Body of pancreas (tissue), 4 donors: ENCODE data around the gene ZFAND3. TPM values are rescaled to one million over a fixed set of nuclear protein-coding genes. Genes with fewer than 3 reads are reported as not detected.

ENCODE experiments used
- ATAC-seq: fragments of 150-250 bp; one replicate; pipeline ENCODE4 v1.9.1; 2016
- DNase-seq, 4 donors: peaks; one replicate each; pipeline ENCODE4 v3.0.0-alpha.2; 2019
- H3K27ac ChIP-seq, 4 donors: fragments of 200-600 bp; sonication (generic); 1 replicate in 3 of 4; 2 replicates in 1 of 4; pipeline versions ENCODE4 v1.5.1 to v1.6.1; 2016 to 2019; ENCODE audit warnings: mild to moderate bottlenecking in 1 of 4, mixed read lengths in 1 of 4, moderate library complexity in 1 of 4
- H3K27me3 ChIP-seq, 2 donors: fragments of 200-600 bp; sonication (generic); one replicate each; pipeline ENCODE4 v1.6.0; 2016; ENCODE audit warnings: mild to moderate bottlenecking in 1 of 2
- H3K36me3 ChIP-seq, 2 donors: fragments of 200-600 bp; sonication (generic); replicated peaks in 1 of 2; 2 replicates each; pipeline ENCODE4 v1.5.1; 2016; ENCODE audit warnings: low read depth in 2 of 2; ENCODE audit not compliant: insufficient read depth in 1 of 2
- H3K4me1 ChIP-seq: fragments of 200-600 bp; sonication (generic); one replicate; pipeline ENCODE4 v1.6.0; 2016
- H3K4me3 ChIP-seq, 2 donors: fragments of 200-600 bp; sonication (generic); 1 replicate in 1 of 2; 2 replicates in 1 of 2; pipeline ENCODE4 v1.5.1; 2016 to 2019
- H3K9me3 ChIP-seq, 3 donors: fragments of 200-600 bp; sonication (generic); 1 replicate in 2 of 3; 2 replicates in 1 of 3; pipeline ENCODE4 v1.5.1; 2016
- POLR2A ChIP-seq, 3 donors: fragments of 450-650 bp; IDR thresholded peaks; one replicate each; pipeline ENCODE4 v1.6.1; 2016; ENCODE audit warnings: antibody characterized with exemption in 3 of 3, mild to moderate bottlenecking in 2 of 3
- WGBS, 2 donors: methylation state at CpG; one replicate each; pipeline ENCODE4 v1.1.5; 2017; 5-methylcytosine and 5-hydroxymethylcytosine counted together
- intact Hi-C: fragments of 100-400 bp; cut with DNase I; formaldehyde crosslinking; loops from one replicate; pipeline ENCODE4 v1.15.1; 2023
- total RNA-seq, 2 donors: library from RNA; depleted of rRNA; stranded (reverse); fragments of >200 nt; gene quantifications; one replicate each; pipeline ENCODE4 v1.1.0, GENCODE V29; 2016
- TF ChIP-seq, protein P1 (sequence below), 7 experiments: fragments of 450-650 bp in 4 of 7; fragments of 200-600 bp in 3 of 7; sonication (generic) in 3 of 7; IDR thresholded peaks; one replicate each; pipeline ENCODE4 v1.5.1; 2016 to 2019; ENCODE audit warnings: antibody characterized with exemption in 7 of 7

The ZFAND3 gene
- total RNA-seq, 2 donors from 2014 or later: 20.8 to 27.0 TPM

DNA sequence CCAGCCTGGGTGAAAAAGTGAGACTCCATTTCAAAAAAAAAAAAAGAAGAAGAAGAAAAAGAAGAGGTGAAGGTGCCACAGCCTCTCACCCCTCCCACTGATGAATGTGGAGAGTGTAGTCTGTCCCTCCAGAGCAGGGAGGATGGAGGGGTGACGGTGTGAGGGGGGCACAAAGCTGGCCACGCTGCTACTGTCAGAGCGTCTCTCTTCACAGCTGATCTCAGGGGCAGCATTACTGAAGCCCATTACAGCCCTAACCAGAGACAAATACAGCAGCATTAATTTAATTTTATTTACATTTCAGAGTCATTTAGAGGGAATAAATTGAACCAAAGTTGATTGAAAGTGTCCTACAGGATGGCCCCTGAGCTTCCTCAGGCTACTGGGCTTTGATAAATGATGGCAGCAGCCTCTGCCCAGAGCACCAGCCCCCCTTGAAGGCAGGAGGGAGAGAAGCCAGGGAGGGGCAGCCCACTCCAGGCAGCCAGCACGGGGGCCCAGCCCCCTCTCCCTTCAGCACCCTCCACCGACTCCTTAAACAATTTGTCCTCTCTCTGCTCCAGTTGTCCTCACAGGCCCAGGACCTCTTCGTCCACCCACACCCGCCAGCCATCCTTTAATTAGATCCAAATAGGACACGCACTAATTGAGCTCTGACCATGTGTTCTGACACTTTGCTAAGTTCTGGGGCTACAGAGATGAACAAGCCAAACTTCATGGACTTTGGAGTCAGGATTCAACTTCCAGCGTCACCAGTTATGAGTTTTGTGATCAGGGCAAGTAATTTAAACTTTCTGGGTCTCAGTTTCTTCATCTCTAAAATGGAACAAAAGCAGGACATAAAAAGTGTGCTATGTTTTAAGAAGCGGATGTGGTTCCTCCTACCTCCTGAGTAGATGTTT is 18.6 kb upstream of the ZFAND3 start:
- DNase-seq: no peak

DNA sequence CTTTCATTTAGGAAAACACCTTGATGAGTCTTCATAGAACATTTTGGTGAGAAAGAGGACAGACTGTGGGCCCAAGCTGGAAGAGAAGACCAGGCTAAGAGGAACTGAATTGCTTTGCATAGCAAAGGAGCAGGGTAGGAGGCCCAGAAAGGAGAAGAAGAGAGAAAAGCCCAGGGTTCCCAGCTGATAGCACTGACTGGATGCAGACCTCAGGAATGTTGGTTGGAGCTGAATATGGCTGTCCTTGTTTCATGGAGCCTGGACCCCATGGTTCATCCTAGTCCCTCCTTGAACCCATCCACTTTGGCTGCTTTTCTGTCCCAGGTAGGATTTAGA is 18.0 kb upstream of the ZFAND3 start:
- DNase-seq (no peak), ATAC-seq (no peak)
- Histone ChIP-seq H3K27me3 (no peaks in the 10 kb centered on the region), H3K36me3 (no peaks in the 10 kb centered on the region), H3K4me3 (no peak overlapping the region), H3K27ac (no peak overlapping the region), H3K9me3 (no peaks in the 10 kb centered on the region), H3K4me1 (peaks cover under 1% of the 10 kb centered on the region)
- no peak for TF ChIP-seq POLR2A (IDR thresholded peaks at IDR 0.05)
- TF ChIP-seq, protein P1, sequence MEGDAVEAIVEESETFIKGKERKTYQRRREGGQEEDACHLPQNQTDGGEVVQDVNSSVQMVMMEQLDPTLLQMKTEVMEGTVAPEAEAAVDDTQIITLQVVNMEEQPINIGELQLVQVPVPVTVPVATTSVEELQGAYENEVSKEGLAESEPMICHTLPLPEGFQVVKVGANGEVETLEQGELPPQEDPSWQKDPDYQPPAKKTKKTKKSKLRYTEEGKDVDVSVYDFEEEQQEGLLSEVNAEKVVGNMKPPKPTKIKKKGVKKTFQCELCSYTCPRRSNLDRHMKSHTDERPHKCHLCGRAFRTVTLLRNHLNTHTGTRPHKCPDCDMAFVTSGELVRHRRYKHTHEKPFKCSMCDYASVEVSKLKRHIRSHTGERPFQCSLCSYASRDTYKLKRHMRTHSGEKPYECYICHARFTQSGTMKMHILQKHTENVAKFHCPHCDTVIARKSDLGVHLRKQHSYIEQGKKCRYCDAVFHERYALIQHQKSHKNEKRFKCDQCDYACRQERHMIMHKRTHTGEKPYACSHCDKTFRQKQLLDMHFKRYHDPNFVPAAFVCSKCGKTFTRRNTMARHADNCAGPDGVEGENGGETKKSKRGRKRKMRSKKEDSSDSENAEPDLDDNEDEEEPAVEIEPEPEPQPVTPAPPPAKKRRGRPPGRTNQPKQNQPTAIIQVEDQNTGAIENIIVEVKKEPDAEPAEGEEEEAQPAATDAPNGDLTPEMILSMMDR (IDR thresholded peaks at IDR 0.05): no peak
- intact Hi-C loops: no loop called here

More for the DNA sequence above, 18.6 kb upstream of the ZFAND3 start:
- Histone ChIP-seq H3K36me3 (no peaks in the 10 kb centered on the region), H3K27ac (no peak overlapping the region), H3K4me3 (no peak overlapping the region), H3K27me3 (no peaks in the 10 kb centered on the region), H3K9me3 (no peaks in the 10 kb centered on the region), H3K4me1 (peaks cover 4% of the 10 kb centered on the region)
- no peak for ATAC-seq
- intact Hi-C loops: no loop called here
- no peak for TF ChIP-seq POLR2A (IDR thresholded peaks at IDR 0.05)
- TF ChIP-seq, protein P1 (IDR thresholded peaks at IDR 0.05): no peak
- WGBS, 2 donors: 63 to 73% methylated on average over 10 of the region's 10 CpGs

DNA sequence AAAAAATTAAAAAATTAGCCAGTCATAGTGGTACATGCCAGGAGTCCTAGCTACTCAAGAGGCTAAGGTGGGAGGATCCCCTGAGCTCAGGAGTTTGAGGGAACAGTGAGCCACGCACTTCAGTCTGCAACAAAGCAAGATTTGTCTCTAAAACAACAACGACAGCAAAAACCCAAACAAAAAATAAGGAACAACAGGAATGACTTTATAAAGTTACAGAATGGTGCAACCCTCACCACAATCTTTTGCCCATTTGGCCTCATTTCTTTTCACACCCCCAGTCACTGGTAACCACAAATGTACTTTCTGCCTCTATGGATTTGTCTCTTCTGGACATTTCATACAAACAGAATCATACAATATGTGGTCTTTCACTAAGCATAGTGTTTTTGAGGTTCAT is 16.7 kb upstream of the ZFAND3 start:
- Histone ChIP-seq H3K4me3 (no peak overlapping the region), H3K36me3 (no peaks in the 10 kb centered on the region), H3K9me3 (no peaks in the 10 kb centered on the region), H3K27ac (no peak overlapping the region), H3K27me3 (no peaks in the 10 kb centered on the region), H3K4me1 (no peaks in the 10 kb centered on the region)
- 69 to 91% methylated on average over 2 of the region's 2 CpGs for WGBS, 2 donors
- DNase-seq (no peak), ATAC-seq (no peak)
- TF ChIP-seq, protein P1 (IDR thresholded peaks at IDR 0.05): no peak
- no peak for TF ChIP-seq POLR2A (IDR thresholded peaks at IDR 0.05)
- intact Hi-C loops: no loop called here

DNA sequence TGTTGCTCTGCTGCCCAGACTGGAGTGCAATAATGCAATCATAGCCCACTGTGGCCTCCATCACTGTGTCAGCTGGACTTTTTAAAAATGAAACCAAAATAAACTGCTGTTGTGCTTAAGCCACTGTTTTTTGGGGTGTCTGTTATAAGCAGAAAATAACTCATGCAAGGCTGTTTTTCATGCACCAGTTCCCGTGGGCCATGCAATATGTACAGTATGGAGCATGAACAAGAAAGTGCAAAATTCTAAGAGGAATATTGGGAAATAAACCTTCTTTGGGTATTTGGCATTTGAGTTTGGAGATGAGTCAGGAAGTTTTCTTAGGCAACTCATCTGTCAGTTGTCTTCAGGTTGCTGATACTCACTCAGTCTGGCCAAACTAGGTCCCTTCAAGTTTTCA is 14.9 kb upstream of the ZFAND3 start:
- no peaks in the 10 kb centered on the region for H3K4me1 ChIP-seq
- H3K27me3 ChIP-seq: no peaks in the 10 kb centered on the region
- DNase-seq (no peak), ATAC-seq (no peak)
- no peaks in the 10 kb centered on the region for H3K9me3 ChIP-seq
- no peak for TF ChIP-seq POLR2A (IDR thresholded peaks at IDR 0.05)
- TF ChIP-seq, protein P1 (IDR thresholded peaks at IDR 0.05): no peak
- 88 to 100% methylated on average over 1 of the region's 1 CpG for WGBS, 2 donors
- no peaks in the 10 kb centered on the region for H3K36me3 ChIP-seq
- H3K4me3 ChIP-seq: no peak overlapping the region
- intact Hi-C loops: no loop called here
- H3K27ac ChIP-seq: no peak overlapping the region

DNA sequence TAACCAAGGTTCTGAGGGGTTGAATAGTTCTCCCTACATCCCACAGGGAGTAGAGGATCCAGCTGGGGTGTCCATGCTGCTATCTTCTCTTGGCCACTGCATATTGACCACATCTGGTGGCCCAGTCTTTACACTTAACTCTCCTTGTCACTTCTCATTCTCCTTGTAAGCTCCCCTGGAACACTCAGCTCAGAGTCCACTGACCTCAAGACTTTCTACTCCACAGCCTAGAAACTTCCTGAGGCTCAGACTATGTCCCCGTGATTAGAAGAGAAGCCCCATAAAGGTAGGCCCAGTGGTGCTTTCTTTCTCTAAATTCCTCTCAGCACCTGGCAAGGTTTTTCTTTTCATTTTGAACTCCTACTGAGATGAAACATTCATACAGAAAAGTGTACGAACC is 13.3 kb upstream of the ZFAND3 start:
- Histone ChIP-seq H3K9me3 (no peaks in the 10 kb centered on the region), H3K27ac (no peak overlapping the region), H3K4me1 (no peaks in the 10 kb centered on the region), H3K27me3 (no peaks in the 10 kb centered on the region), H3K36me3 (no peaks in the 10 kb centered on the region), H3K4me3 (no peak overlapping the region)
- 90 to 94% methylated on average over 2 of the region's 2 CpGs for WGBS, 2 donors
- intact Hi-C loops: no loop called here
- DNase-seq (no peak), ATAC-seq (no peak)
- TF ChIP-seq, protein P1 (IDR thresholded peaks at IDR 0.05): no peak
- TF ChIP-seq POLR2A (IDR thresholded peaks at IDR 0.05): no peak
